GM10266 (cell line): Measurements from ENCODE around the gene DOCK1.

Experiments used
- DNase-seq: peaks from one replicate; pipeline ENCODE4 v3.0.0; 2012; ENCODE audit errors: extremely low spot score
- CTCF ChIP-seq: IDR thresholded peaks from 2 replicates; pipeline ENCODE4 v1.5.1; 2012; ENCODE audit warnings: mild to moderate bottlenecking, low read depth; ENCODE audit not compliant: control insufficient read depth, insufficient read depth; ENCODE audit errors: missing control alignments

The DOCK1 gene

GRCh38 chr10:126917975-126918908 is 13.0 kb downstream of the DOCK1 start:
- DNase-seq = no peak
- TF ChIP-seq CTCF = no peak

DNA sequence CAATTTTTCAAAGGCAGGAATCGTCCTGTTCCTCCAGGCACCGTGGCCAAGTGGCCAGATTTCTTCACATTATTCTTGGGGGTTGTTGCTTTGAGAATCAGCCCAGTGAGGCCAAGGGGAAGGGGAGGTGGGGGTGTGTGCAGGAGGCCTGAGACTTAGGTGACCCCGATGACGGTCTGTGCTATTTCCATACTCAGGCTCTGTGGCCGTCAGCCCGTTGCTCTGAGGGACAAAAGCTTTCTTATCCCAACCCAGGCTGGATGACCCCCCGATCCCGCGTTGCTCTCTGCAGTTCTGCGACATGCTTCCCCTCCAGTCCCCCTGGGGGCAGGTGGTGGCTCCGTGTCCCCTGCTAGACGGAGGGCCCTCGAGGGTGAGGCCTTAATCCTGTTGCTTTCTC is 14.2 kb downstream of the DOCK1 start:
- TF ChIP-seq CTCF = no peak

GRCh38 chr10:126921162-126921561 is 15.9 kb downstream of the DOCK1 start:
- no peak for TF ChIP-seq CTCF
- DNase-seq = no peak

More for the DNA sequence above, 14.2 kb downstream of the DOCK1 start:
- DNase-seq = no peak

- TF ChIP-seq CTCF = no peak
- DNase-seq = no peak
These were observed 16.8 kb downstream of the DOCK1 start for GRCh38 chr10:126921974-126922525.

DNA sequence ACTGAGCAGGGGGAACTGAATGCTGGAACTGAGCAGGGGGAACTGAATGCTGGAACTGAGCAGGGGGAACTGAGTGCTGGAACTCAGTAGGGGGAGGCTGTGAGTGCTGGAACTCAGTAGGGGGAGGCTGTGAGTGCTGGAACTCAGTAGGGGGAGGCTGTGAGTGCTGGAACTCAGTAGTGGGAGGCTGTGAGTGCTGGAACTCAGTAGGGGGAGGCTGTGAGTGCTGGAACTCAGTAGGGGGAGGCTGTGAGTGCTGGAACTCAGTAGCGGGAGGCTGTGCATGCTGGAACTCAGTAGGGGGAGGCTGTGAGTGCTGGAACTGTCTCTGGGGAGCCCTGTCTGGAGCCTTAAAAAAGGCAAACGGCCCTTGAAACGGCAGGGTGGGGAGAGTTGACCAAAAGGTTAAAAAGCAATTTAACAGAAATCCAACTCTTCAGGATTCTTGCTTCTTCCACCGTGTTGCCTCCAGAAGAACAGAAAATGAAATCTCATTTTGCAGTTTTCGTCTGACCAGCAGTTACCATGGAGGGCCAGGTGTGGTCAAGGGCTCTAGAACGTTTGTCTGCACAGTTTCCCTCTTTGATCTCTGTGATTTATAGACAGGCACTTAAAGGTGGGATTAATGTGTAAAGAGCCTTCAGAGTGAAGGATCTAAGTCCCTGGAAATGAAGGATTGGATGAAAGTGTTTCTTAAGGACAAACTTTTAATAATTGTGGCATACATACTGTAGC is 19.1 kb downstream of the DOCK1 start:
- no peak for DNase-seq

DNA sequence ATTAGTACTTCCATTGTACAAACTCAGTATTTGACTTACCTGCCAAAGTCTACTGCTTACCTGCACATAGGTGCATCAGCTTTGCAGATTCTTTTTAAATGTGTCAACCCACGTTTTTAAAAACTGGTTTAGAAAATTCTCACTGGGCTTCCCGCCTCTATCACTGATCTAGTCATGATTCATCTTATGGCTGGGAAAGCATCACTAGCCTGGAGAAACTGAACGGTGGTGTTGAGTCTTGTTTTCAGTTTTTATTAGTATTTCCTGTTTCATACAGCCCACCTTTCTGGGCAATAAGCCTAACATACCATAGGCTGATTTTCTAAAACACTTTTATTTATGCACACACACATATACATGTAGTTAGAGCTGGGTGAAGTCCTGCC is 19.7 kb downstream of the DOCK1 start:
- no peak for DNase-seq
- no peak for TF ChIP-seq CTCF

More for the DNA sequence above, 19.1 kb downstream of the DOCK1 start:
- TF ChIP-seq CTCF = no peak
